ENCODE results near the gene ETS2.

DNA sequence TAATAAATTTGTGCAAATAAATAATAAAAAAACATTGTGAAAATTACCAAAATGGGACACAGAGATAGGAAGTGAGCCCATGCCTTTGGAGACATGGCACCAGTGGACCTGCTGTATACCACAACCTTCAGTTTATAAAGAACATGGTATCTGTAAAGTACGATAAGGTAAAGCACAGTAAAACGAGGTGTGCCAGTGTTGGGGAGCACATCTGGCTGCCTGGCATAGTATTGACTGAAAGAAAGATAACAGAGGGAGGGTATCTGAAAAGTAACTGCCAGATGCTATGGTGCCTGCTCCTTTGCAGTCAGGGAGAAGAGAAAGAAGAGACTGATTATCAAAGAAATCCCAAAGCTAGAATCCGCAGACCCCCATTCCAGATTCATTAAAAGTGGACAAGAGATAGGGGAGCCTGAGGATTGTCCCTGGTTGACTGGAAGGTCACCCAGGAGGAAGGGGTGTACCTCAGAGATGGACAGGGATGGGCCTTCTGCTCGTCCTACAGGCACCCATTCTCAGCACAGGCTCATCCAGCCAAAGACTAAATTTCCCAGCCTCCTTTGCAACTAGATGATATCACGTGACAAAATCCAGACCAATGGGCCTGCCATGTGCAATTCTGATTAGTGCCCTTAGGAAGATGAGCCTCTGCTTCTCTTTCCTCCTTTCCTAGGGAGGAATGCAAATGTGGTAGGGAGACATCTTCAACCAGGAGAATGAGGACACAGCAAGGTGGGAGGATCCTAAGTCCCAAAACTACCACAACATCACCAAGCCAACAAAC is 12.9 kb upstream of the ETS2 start:
- no peak for TF ChIP-seq POLR2AphosphoS5 (IDR thresholded peaks at IDR 0.05; ENCODE audit: low read depth)
- no peak for TF ChIP-seq CTCF (IDR thresholded peaks at IDR 0.05; ENCODE audit: insufficient read depth, low read length)
- no peak for TF ChIP-seq REST (IDR thresholded peaks at IDR 0.05; ENCODE audit: insufficient replicate concordance, low read depth)
- no peak for TF ChIP-seq SPI1 (IDR thresholded peaks at IDR 0.05; ENCODE audit: borderline replicate concordance, low read depth)
